GDM1 (cell line): Measurements from ENCODE around the gene TNC.

Experiments
- DNase-seq: peaks from one replicate; lab custom pipeline; 2025; lab: John Stamatoyannopoulos, UW

Gene TNC

GRCh38 chr9:115008536-115009270 is 109.3 kb downstream of the TNC start:
- peak; percentile 40 for DNase-seq

- no peak for DNase-seq
Measured at GRCh38 chr9:115006660-115007059, 111.3 kb downstream of the TNC start.

DNA sequence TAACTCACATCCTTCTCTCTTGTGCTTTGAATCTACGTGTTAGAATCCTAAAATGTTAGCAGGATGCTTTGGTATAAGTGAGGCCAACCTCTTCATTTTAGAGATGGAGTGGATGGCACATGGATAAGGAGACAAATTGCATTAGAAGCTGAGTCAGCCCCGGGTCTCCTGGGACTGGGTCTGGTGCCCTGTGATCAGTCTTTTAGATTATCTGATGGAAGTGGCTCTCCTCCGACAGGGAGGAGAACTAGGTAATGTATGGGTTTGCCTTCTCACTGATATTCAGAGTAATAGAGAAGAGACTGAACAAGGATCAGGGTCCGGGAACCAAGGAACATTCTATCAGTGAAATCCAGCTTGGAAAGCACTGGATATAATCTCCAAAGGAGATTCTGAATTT is 112.6 kb downstream of the TNC start:
- DNase-seq = no peak

GRCh38 chr9:115004545-115004944 is 113.4 kb downstream of the TNC start:
- DNase-seq = no peak

DNA sequence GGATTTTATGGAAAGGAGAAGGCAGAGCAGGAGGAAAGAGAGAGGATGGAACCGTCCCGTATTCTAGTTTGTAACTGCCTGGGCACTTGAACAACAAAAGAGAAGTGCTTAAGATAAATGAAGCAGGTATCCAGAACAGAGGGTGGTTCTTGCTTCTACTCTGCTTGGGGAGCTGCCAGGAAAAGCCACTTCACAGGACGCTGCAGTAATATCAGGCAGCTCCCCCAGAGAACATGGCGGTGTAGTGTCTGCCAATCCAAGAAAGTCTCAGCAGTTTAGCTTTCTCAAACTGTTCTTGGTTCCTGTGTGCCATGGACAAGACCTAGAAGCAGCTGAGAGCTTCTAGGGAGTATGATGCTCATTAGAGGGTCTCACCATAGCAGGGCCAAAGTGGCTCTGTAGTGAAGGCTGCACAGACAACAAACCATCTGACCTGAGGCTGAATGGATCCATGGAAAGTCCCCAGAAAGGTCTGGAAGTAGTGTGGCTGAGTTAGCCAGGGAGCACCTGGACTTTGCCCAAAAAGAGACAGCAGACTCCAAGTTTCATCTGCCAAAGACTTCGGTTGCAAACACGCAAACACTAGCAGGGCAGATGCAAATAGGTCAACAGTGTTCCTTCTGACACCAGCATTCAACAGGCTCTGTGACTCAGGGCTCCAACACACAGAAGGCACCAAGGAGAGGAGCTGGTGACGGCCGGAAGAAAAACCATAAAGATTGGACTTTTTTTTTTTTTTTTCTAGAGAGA is 115.4 kb downstream of the TNC start:
- no peak for DNase-seq

GRCh38 chr9:115000217-115000639 is 117.7 kb downstream of the TNC start:
- no peak for DNase-seq

DNA sequence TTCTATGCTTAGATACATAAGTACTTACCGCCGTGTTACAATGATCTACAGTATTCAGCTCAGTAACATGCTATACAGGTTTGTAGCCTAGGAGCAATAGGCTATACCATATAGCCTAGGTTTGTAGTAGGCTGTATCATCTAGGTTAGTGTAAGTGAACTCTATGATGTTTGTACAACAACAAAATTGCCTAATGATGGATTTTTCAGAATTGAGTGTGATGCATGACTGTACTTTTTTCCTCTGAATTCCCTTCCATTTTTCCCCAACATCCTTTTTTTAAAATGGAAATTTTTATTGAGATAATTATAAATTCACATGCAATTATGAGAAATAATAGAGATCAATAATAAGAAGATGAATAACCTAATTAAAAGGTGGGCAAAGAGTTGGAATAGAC is 119.6 kb downstream of the TNC start:
- DNase-seq = no peak

GRCh38 chr9:114995681-114996221 is 122.2 kb downstream of the TNC start:
- DNase-seq = no peak

DNA sequence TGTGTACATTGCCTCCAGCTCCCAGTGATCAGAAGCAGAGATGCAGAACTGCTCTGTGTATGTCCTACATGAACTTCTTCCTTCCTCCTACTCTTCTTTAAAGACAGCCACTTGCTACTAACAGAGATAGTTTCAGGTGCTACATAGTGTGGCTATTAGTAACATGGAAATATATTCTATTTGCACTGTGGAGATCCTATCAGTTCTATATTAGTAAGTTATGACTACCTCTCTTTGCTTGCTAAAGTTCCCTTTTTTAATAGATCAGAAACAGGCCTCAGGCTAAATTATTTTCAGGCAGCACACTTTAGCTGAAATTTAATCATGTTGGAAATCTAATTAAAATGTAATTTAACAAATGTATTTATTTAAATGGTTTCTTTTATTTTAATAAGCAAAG is 123.2 kb downstream of the TNC start:
- DNase-seq = no peak

- no peak for DNase-seq
Measured at GRCh38 chr9:114991861-114992260, 126.1 kb downstream of the TNC start.

GRCh38 chr9:114990901-114991300 is 127.1 kb downstream of the TNC start:
- no peak for DNase-seq

GRCh38 chr9:114989600-114990410 is 128.2 kb downstream of the TNC start:
- DNase-seq = no peak

DNA sequence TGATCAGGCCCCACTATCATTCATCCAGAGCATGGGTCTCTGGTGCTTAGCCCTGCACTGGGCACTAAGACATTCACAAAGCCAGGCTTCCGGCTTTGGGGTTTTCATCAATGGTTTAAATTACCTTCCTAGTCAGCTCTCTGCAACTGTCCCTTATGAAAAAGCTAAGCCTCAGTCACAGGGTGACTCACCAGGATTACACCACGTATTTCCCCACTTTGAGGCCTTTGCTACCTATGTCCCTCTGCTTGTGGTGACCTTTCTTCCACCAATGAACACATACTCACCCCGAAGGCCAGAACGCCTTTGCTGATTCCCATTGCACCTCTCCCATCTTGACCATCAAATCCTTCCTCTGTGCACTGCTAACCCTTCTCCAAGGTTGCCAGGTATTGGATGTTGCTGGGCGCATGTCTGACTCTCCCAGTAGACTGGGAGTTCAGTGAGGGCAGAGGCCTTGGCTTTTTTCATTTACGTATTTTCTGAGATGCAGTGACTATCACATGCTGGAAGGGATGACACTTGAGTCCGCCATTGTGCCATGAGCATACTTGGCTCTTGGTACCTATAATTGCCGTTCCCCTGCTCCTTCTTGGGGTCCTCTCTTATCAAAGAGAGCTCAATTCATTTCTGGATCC is 128.9 kb downstream of the TNC start:
- DNase-seq = no peak

DNA sequence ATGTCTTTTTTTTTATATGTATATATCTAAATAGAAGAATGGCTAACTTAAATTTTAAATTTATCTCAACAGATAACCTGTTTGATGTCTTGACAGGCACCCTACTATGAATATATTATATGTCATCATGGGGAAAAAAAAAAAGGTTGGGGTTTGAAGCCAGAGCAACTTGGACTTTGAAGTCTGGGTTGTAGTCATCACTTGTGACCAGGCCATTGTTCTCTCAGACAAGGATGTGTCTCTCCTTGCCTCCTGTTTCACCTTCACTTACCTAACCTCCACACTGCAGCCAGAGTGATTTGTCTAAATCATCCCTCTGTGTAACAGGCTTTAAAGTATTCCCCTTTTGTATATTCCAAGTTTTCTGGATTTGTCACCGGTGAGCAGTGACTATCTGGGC is 130.8 kb downstream of the TNC start:
- no peak for DNase-seq

GRCh38 chr9:114985959-114986501 is 131.9 kb downstream of the TNC start:
- DNase-seq = no peak

DNA sequence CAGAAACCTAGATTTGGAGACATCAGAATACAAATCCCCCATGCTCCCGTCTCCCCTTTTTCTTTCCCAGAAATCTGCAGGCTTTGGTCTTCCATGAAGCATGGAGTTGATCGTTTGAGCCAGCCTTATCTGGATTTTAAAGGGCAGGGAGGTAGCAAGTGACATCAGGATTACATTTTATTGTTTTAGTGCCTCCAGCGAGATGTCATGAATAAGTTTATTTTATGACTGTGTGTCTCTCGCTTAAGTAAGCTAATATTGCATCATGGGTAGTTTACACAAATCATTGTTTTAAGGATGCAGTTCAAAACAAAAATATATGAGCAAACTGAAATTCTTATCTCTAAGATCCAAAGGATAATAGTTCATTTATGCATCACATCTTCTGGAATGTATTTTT is 136.9 kb downstream of the TNC start:
- no peak for DNase-seq

GRCh38 chr9:114973216-114973615 is 144.7 kb downstream of the TNC start:
- no peak for DNase-seq

GRCh38 chr9:114972510-114973136 is 145.3 kb downstream of the TNC start:
- no peak for DNase-seq
